NCI-H1436 (cell line): ENCODE measurements around the gene GAGE13.
"Not testable (repeated sequence)": the region's sequence is repeated elsewhere in the genome, so short reads cannot be mapped to it uniquely, and the experiment has no call there.

Source experiments
- DNase-seq: peaks from one replicate; lab custom pipeline; 2025; lab: John Stamatoyannopoulos, UW

GAGE13 gene

DNA sequence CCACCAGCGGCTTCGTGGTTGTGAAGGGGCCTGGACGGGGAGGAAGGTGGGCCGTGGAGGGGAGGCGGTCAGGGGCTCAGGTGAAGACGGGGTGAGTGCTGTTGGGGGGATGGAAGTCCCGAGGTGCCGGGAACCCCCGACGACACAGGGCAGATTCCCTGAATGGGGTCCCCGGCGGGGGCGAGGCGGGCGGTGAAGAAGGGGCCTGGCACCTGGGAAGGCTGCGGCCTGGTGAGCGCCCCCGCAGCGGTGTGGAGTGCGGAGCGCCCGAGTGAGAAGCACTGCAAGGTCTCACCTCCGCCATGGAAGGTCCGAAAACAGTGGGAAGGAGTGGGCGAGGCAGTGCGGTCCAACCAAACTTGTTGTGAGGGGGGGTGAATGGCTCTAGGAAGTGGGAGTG, 459 bp downstream of the GAGE13 start:
- DNase-seq: not testable (repeated sequence)

DNA sequence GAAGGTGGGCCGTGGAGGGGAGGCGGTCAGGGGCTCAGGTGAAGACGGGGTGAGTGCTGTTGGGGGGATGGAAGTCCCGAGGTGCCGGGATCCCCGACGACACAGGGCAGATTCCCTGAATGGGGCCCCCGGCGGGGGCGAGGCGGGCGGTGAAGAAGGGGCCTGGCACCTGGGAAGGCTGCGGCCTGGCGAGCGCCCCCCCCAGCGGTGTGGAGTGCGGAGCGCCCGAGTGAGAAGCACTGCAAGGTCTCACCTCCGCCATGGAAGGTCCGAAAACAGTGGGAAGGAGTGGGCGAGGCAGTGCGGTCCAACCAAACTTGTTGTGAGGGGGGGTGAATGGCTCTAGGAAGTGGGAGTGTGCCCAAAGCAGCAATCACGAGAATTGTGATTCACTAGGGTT, 10.1 kb downstream of the GAGE13 start:
- DNase-seq: not testable (repeated sequence)

DNA sequence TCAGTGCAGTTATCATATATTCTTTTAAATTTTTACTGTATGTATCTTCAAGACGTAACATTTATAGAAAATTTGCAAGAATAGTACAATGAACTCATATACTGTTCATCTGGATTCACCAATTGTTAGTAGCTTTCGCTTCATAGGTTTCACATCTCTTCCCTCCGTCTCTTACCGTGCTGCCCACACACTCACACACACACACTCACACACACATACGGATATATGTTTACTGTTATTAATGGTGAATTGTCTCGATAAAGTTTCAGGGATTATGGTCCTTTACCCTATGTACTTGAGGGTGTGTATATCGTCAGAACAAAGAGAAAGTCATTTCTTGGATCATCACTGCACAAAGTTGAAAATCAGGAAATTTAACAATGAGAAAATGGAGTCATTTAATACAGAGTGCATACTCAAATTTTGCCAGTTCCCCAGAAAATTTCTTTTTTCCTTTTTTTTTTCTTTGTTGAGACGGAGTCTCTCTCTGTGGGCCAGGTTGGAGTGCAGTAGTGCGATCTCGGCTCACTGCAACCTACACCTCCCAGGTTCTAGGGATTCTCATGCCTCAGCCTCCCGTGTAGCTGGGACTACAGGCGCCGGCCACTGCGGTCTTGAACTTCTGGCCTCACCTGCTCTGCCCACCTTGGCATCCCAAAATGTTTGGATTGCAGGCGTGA, 13.3 kb downstream of the GAGE13 start:
- not testable (repeated sequence) for DNase-seq

DNA sequence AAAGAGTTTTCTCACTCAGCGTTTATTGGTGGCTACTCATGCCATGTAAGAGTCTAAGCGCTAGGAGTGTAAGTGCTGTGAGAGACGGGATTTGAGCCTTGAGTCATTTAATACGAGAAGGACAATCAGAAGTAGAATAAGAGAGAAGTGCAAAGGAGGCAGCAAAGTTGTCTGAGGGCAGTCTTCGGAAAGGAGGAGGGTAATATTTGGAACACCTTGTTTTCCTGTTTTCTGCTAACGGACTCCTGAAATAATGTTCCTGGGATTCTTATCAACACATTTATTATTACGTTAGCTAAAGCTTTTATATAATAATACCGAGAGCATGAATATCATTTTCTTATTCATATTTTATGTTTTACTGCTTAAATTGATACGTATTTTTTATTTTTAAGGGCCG, 14.0 kb downstream of the GAGE13 start:
- not testable (repeated sequence) for DNase-seq

GRCh38 chrX:49346150-49346549, 14.8 kb downstream of the GAGE13 start:
- DNase-seq: not testable (repeated sequence)
